HepG2 (cell line): ENCODE results near the gene MYBL2. TPM values are rescaled to one million over a fixed set of nuclear protein-coding genes. Genes with fewer than 3 reads are reported as not detected.

Experiments
- BCL6 ChIP-seq: IDR thresholded peaks from 2 replicates; pipeline ENCODE4 v1.6.1; 2016; ENCODE audit warnings: missing genetic modification reagents, missing compliant biosample characterization
- BRF2 ChIP-seq: sonication (generic); formaldehyde crosslinking; IDR thresholded peaks from 2 replicates; pipeline ENCODE4 v1.8.1; 2022; ENCODE audit warnings: mild to moderate bottlenecking, missing genetic modification reagents
- FUBP1 ChIP-seq: sonication (generic); formaldehyde crosslinking; IDR thresholded peaks from 2 replicates; pipeline ENCODE4 v1.5.1; 2020; ENCODE audit warnings: missing genetic modification reagents, mild to moderate bottlenecking, borderline replicate concordance
- HMGXB3 ChIP-seq: sonication (generic); formaldehyde crosslinking; IDR thresholded peaks from 2 replicates; pipeline ENCODE4 v1.4.0; 2020; ENCODE audit warnings: missing genetic modification reagents, borderline replicate concordance
- SRY ChIP-seq: sonication (generic); formaldehyde crosslinking; IDR thresholded peaks from 2 replicates; pipeline ENCODE4 v1.8.0; 2022; ENCODE audit warnings: mild to moderate bottlenecking, missing genetic modification reagents
- U2AF2 ChIP-seq: fragments of 200-400 bp; formaldehyde crosslinking; IDR thresholded peaks from 2 replicates; pipeline ENCODE4 v1.6.1; 2017; ENCODE audit warnings: low read depth, mild to moderate bottlenecking, low read length
- ZFP1 ChIP-seq: IDR thresholded peaks from 2 replicates; pipeline ENCODE4 v1.6.1; 2016
- ZHX1 ChIP-seq: sonication (generic); formaldehyde crosslinking; IDR thresholded peaks from 2 replicates; pipeline ENCODE4 v1.8.1; 2022; ENCODE audit warnings: low read depth, mild to moderate bottlenecking, missing genetic modification reagents
- ZNF260 ChIP-seq: sonication (generic); formaldehyde crosslinking; IDR thresholded peaks from 2 replicates; pipeline ENCODE4 v1.4.0; 2020; ENCODE audit warnings: missing genetic modification reagents, low read depth, mild to moderate bottlenecking, borderline replicate concordance
- ZNF275 ChIP-seq: sonication (generic); formaldehyde crosslinking; IDR thresholded peaks from 2 replicates; pipeline ENCODE4 v1.8.0; 2022; ENCODE audit warnings: missing genetic modification reagents, mild to moderate bottlenecking, inconsistent platforms, borderline replicate concordance
- ZNF629 ChIP-seq: sonication (generic); formaldehyde crosslinking; conservative IDR thresholded peaks from 2 replicates; pipeline ENCODE4 v1.5.0; 2020; ENCODE audit warnings: missing genetic modification reagents
- polyA plus RNA-seq, 8 experiments: library from polyadenylated mRNA; depleted of rRNA in 3 of 8; stranded (reverse) in 7 of 8; unstranded in 1 of 8; fragments of >200 nt; fragmentation: Illumina TruSeq in 4 of 8; extraction: Trizol in 4 of 8; gene quantifications; 2 replicates each; pipeline versions ENCODE4 v1.2.1 to v1.2.3, GENCODE V29; 2011 to 2016; ENCODE audit warnings: low read depth in 4 of 8, missing spikeins in 1 of 8, mixed read lengths in 1 of 8; ENCODE audit not compliant: insufficient read depth in 1 of 8
- total RNA-seq, 5 experiments: library from RNA; depleted of rRNA; stranded (reverse); fragments of >200 nt; fragmentation: Illumina TruSeq; extraction: Trizol; gene quantifications; 2 replicates each; pipeline ENCODE4 v1.2.3, GENCODE V29; 2016; ENCODE audit warnings: low read depth in 1 of 5

The MYBL2 gene
- total and polyA plus RNA-seq, 2 of the 13 experiments (the other 11 are each of a cell fraction or from before 2014, with no cell fraction given) = 11.9 to 66.2 TPM

GRCh38 chr20:43739148-43739749 lies 72.3 kb downstream of the MYBL2 start (continued):
- no peak for TF ChIP-seq HMGXB3 (CRISPR knock-in tag)
- no peak for TF ChIP-seq ZNF260 (CRISPR knock-in tag)
- no peak for TF ChIP-seq FUBP1 (CRISPR knock-in tag)
- no peak for TF ChIP-seq SRY
- TF ChIP-seq BCL6 (CRISPR knock-in tag) = no peak
- no peak for TF ChIP-seq ZHX1
- TF ChIP-seq ZNF275 = no peak
- no peak for TF ChIP-seq BRF2
- TF ChIP-seq ZNF629 (CRISPR knock-in tag) = no peak
- no peak for TF ChIP-seq U2AF2
- TF ChIP-seq ZFP1 = no peak
